H1 (cell line): Measurements from ENCODE around the gene ZNF581. TPM values are rescaled to one million over a fixed set of nuclear protein-coding genes. Genes with fewer than 3 reads are reported as not detected.
A peak's percentile ranks its signal among the peaks of the same experiment; 100 is the strongest.

Experiments used
- ASH2L ChIP-seq: fragments of 200-600, 300-600 bp; sonication (generic); IDR thresholded peaks from one replicate; pipeline ENCODE4 v1.7.1; 2017; ENCODE audit warnings: low read length
- JUN ChIP-seq: IDR thresholded peaks from 2 replicates; pipeline ENCODE4 v1.6.1; 2011; ENCODE audit warnings: low read depth, mild to moderate bottlenecking, improper control_type of control experiment, low read length
- NRF1 ChIP-seq: IDR thresholded peaks from 2 replicates; pipeline ENCODE4 v1.6.1; 2011; ENCODE audit warnings: mild to moderate bottlenecking, low read depth, low read length, improper control_type of control experiment
- PHF8 ChIP-seq: fragments of 200-600 bp; sonication (generic); conservative IDR thresholded peaks from 2 replicates; pipeline ENCODE4 v1.7.1; 2012; ENCODE audit warnings: low read depth, mild to moderate bottlenecking, inconsistent platforms, low read length, moderate library complexity
- SIN3A ChIP-seq, 2 experiments: IDR thresholded peaks in 1 of 2; conservative IDR thresholded peaks in 1 of 2; 2 replicates each; pipeline ENCODE4 v1.6.1; 2011 to 2012; ENCODE audit warnings: low read length in 2 of 2, improper control_type of control experiment in 1 of 2, low read depth in 1 of 2, mild to moderate bottlenecking in 1 of 2
- SP4 ChIP-seq: IDR thresholded peaks from 2 replicates; pipeline ENCODE4 v1.6.1; 2012; ENCODE audit warnings: low read length, inconsistent platforms
- SUZ12 ChIP-seq: fragments of 200-600 bp; sonication (generic); IDR thresholded peaks from 2 replicates; pipeline ENCODE4 v1.6.1; 2012; ENCODE audit warnings: mild to moderate bottlenecking, inconsistent platforms, low read length, moderate library complexity, mixed read lengths
- TBP ChIP-seq: IDR thresholded peaks from 2 replicates; pipeline ENCODE4 v1.6.1; 2011; ENCODE audit warnings: low read depth, low read length, improper control_type of control experiment
- YY1 ChIP-seq: IDR thresholded peaks from 2 replicates; pipeline ENCODE4 v1.6.1; 2011; ENCODE audit warnings: low read depth, mild to moderate bottlenecking, low read length
- polyA plus RNA-seq, 7 experiments: library from polyadenylated mRNA; depleted of rRNA in 3 of 7; stranded (reverse) in 5 of 7; unstranded in 2 of 7; fragments of >200 nt in 5 of 7; fragments of 200-250 nt in 2 of 7; gene quantifications; 1 replicate in 5 of 7; 2 replicates in 1 of 7; 4 replicates in 1 of 7; pipeline versions ENCODE4 v1.2.1 to v1.2.3, GENCODE V29; 2011 to 2013; ENCODE audit warnings: missing spikeins in 2 of 7, mixed read lengths in 2 of 7
- total RNA-seq: library from RNA; stranded (reverse); fragmentation: NEBNext Ultra II Directional; extraction: Animal tissue kit (Norgen Biotek cat#: 25700); gene quantifications from 2 replicates; pipeline ENCODE4 v1.2.1, GENCODE V29; 2021

ZNF581 gene
- total and polyA plus RNA-seq, 2 of the 8 experiments (the other 6 are each of a cell fraction or from before 2014, with no cell fraction given), result 73.0 to 76.1 TPM

DNA sequence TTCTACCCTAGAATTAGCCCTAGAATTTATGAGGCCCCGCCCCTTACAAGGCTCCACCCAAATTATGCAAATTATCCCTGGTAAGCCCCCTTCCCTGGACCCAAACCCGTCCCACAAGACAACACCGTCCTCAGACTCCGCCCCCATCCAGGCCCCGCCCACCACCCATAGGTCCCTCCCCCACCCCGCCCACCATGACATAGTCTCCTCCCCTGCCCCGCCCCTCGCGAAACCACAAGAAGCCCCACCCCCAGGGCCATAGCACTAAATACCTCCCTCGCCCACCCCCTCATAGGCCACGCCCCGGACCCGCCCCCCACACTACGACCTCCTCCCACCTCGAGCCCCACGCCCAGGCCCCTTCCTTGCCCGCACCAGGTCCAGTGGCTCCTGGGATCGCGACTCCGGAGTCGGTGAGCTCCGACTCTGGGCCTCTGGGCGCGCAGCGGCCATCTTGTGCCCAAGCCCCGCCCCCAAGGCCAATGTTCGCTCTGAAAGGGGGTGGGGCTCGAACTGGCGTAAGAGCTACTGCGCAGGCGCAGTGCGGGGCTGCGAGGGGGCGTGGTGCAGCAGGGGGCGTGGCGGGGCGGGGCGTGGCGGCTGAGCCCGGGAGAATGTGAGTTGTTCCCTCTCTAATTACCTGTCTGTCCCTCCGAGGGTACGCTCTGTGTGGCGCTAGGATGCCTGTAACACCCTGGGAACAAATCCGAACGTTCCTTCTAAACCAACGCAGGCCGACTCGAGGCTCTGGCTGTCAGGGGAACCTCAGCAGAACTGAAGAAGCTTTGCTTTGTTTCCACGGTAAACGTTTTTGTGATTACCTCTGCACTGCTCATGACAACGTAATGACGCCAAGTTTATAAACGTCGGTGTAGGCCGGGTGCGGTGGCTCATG lies 19.1 kb upstream of the ZNF581 start, which contains the start of gene ZNF784 (continued):
- TF ChIP-seq JUN, result no peak
- no peak for TF ChIP-seq SUZ12
- TF ChIP-seq PHF8, result peak; percentile 94
- peak; percentile 40 for TF ChIP-seq ASH2L
- peak; percentile 67 for TF ChIP-seq NRF1
- peak; percentile 73; the same call in 1 of the 2 replicates for TF ChIP-seq SP4
- TF ChIP-seq SIN3A (conservative IDR thresholded peaks at IDR 0.05 in 1 of 2, IDR thresholded peaks at IDR 0.05 in 1 of 2; ENCODE audit: low read depth in 1 of 2, low read length in 2 of 2), result 0 out of 4 replicates have a peak, but pooled peaks of 1 of the 2 experiments have one; percentile 26
- TF ChIP-seq YY1, result peak; percentile 98
- TF ChIP-seq TBP, result peak; percentile 86
- TF ChIP-seq, all 59 proteins: peak for 15
